GM19351 (cell line): ENCODE results near the gene SLC43A3.

Source experiments
- ATAC-seq: cut with Tn5 transposase; IDR thresholded peaks from one replicate; pipeline ENCODE4 v1.9.1; 2021; ENCODE audit warnings: mild to moderate bottlenecking, moderate library complexity; ENCODE audit not compliant: unreplicated experiment

SLC43A3 gene

DNA sequence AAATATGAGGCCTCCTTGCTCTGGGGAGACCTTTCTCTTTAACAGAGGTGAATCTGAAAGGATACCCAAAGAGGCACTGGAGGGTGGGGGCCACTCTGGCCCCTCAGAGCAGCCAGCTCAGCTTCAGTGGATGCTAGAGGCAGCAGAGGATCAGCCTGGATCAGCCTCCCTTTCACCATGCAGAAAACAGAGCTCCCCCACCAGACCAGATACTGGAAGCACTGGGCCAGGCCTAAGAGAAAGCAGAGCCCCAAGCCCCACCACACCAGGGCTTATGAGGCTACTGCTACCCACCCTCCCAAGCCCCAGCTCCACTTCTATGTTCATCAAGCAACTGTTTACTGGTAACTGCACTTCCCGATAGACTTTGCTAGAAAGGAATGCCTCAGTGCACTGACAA lies 4.0 kb upstream of the SLC43A3 start:
- no peak for ATAC-seq

DNA sequence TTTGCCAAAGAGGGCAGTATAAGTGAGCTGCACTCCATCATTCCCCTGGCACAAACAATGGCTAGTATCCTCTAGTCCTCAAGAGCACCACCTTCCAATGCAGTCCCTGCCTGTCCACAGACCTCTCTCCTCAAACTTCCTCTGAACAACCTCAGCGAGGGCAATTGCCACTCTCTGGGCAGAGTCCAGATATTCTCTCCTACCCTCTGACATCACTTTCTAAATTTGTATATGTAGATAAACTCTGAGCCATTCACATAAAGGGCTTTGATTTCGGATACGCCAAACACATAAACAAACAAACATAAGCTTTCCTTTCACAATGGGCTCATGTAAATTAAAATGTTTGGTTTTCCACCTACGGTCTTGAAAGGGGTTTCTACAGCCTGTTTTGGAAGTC lies 3.0 kb upstream of the SLC43A3 start:
- ATAC-seq, result no peak

DNA sequence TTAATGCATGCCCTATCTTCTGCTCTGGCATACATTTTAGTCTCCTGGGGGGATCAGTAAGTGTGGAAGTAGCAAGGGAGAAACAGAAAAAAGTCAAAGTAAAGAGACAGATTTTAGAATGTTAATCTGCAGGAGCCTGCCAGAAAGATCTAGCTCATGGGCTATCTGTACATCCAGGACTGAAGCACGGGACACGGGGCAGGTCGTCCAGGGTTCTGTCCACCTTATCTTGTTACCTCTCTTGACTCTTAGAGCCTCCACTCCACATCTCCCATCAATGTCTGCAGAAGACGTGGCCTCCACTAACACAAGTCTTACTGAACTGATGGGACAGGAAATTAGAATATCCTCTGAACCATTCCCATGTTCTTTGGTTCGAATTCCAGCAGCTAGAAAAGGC lies 1.7 kb upstream of the SLC43A3 start:
- no peak for ATAC-seq

DNA sequence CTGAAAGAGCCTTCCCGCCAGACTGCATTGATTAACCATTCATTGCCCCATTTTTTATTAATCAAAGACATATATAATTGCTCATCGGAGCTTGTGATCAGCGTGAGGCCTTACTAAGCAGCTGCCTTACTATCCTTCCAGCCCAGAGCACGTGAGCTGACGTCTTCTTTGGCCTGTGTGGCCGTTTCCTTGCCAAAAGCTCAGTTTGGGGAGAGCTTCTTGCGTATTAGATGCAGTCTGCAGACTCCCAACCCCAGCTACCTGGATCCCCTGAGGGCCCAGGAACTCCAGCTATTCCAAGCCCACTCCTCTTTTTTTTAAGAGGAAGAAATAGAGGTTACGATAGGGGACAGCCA lies 784 bp upstream of the SLC43A3 start:
- ATAC-seq, result no peak

DNA sequence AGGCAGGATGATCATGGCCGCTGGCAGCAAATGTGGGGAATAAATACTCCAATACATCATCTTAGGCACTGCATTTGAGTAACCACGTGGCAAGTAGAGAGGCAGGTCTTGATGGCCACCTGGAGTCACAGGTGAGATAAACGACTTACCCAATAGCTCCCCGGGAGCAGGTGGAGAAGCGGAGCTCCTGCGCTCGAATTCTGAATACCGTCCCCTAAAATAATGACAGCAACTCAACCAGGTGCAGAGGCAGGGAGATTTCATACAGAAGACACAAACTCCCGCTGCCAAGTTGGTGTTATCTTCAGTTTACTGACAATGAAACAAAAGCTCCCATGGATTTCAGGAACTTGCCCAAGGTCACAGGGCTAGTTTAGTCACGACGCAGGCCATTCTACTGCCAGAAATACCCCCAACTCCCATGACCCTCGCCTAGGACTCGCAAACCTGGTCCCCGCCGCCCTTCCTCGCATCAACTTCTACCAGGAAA lies 437 bp downstream of the SLC43A3 start:
- ATAC-seq, result no peak

DNA sequence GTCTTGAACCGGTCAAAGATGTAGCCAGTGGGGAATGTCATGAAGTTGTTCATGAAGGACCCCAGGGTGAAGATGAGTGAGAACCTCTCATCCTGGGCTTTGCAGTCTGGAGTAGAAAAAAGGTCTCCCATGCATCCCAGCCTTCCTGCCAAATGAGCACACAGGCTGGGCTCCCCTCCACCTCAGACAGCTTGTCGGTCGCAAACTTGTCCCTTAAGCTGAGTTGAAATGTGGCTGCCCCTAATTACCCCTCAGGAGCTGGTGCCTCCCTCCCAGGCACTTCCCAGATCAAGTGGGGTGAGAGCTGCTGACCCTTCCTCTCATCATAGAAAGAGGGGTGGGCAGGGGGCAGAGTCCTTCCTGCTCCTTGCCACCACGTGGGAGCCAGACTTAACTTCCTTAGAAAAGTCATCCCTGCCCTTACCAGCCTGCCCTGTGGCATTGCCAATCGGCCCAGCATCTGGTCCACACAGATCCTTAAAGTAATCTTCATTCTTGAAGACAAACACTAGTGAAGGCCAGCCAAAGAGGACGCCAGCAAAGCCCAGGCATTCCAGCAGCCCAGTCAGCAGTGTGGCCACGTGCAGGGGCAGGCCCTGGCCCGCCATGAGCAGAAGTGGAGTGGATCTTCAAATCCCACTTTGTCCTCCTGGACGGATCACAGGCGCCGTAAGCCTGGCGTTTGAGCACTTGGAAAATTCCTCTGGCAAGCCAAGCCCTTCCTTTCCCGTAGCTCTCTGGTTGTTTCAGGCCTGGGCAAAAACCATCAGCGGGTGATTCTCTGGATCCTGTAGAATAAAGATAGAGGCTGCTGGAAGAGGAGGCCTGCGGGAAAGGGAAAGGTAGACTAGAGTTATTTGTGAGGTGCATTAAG lies 1.1 kb downstream of the SLC43A3 start:
- no peak for ATAC-seq

DNA sequence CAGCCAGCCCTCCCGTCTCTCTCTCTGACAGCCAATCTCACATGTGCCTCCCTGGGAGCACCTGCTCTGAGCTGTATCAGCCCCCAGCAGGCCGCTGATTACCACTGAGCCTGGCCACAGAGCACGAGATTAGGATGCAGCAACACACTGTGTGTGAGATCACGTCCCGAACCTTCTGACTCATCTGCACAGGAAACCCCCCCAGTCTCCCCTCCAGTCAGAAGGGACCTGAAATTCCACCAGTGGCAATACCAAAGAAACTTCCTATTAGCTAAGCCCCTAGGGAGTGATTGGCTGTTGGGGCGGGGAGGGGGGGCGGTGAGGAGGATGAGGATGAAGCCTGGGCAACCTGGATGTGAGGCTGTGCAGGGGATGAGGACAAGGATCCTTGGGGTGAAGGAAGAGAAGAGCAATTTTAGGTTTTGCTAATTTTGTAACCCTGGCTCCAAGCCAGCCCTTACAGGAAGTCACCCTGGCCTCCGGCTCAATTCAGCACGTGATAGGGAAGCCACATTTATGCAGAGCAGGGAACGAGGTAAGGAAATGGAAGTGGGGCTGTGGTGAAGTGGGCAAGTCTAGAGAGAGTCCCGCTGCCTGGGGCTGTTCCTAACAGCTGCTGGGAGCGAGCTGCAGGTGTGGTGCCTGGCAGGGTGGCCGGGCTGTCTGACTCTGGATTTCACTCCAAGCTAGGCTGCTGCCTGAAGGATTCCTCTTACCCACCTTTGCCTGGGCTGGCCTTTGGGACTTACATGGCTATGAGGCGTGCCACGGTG lies 1.9 kb downstream of the SLC43A3 start:
- ATAC-seq, result peak; percentile 87

DNA sequence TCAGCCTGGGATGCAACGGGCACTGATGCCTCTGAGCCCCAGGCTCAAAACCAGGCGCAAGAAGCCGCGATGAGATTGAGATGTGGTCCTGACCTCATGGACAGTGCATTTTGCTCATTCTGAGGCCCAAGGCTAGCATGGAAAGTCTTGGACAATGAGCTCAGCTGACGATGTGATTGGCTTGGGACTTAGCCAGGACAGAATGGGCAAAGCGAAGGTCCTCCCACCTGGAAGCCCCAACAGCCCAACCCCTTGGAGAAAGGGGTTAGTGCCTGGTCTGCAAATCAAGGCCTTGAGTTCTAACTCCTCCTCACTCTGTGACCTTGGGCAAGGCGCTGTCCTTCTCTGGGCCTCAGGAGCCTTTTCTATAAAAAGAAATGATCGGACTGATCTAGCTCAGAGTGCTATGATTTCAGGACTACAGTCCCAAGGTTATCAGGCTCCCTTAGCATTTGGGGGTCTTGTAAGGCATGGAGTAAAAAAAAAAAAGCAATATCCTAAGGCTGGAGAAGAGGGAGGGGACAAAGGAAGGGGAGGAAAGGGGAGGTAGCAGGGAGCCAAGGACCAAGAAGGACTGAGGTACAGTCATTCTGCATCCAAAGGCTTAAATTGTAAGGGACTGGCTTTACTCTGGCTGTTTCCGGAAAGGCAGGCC lies 2.7 kb downstream of the SLC43A3 start:
- ATAC-seq, result no peak

DNA sequence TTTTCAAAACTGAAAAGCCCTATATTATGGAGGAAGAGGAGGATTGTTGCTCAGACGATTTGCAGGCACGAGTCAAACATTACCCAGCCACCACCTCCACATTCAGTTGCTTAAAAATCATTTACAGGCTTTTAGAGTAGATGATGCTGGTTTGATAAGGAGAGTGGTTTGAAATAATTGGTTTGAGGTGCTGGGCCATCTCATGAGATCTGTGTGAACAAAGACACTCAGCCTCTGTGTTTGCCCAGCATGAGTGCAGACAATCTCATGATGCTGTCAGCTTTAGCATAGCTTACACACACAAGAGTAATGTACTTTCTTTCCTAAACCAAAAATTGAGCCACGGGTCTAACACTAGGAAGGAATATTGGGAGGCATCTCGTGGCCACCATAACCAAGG lies 4.3 kb downstream of the SLC43A3 start:
- no peak for ATAC-seq

DNA sequence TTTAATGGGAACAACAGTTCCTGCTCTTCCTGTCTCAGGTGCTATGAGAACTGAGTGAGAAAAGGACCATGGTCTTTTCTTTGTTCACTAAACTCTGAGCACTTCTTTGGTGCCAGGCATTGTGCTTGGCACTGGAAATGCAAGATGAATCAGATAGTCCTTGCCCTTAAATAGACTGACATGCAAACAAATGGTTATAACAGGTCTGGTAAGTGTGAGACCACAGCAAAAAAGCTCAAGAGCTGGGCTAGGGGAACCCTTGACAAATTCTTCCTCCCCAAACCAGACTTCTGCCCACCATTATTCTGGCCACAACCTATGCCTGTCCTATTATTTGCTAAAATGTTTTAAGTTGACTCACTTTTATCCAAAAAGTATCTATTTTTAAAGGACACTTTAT lies 5.1 kb downstream of the SLC43A3 start:
- ATAC-seq, result no peak

DNA sequence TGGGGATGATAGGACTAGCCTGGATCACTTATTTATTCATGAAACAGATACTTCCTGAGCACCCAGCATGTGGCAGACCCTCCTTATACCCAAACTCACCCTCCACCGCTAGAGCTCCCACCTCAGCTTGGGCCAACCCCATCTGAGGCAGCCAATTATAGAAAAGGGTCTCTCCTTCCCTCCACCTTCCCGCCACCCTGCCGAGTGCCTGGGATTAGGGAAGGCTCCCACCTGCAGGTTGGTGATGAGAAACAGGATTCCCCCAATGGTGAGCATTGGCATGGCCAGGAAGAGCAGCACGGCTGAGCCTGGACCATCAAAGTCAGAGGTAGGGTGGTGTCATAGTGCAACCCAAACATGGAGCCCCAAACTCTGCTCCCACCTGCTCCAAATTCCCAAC lies 5.9 kb downstream of the SLC43A3 start:
- ATAC-seq, result no peak

DNA sequence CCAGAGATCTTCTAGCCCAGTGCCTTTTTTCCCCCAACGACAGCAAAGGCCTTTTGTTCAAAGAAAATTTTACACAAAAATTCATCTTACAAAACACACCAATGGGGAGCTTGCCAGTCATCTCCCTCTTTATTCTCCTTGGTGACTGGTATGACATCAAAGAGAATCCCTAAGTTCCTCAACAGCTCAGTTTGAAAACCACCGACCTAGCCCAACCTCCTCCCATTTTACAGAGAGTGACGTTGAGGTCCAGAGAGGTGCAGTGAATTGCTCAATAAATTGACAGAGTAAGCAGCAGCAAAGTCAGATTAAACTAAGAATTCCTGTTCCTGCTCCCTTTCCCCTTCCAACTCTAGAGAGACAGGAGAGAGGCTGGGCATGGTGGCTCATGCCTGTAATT lies 7.8 kb downstream of the SLC43A3 start:
- ATAC-seq, result no peak

DNA sequence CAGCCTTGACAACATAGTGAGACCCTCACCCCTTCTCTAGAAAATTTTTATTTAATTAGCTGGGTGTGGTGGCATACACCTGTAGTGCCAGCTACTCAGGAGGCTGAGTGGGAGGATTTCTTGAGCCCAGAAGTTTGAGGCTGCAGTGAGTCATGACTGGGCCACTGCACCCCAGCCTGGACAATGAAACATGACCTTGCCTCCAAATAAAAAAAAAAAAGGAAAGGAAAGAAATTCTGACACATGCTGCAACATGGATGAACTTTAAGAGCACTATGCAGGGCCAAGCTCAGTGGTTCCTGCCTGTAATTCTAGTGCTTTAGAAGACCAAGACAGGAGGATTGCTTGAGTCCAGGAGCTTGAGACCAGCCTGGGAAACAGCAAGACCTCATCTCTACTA lies 8.8 kb downstream of the SLC43A3 start:
- no peak for ATAC-seq

DNA sequence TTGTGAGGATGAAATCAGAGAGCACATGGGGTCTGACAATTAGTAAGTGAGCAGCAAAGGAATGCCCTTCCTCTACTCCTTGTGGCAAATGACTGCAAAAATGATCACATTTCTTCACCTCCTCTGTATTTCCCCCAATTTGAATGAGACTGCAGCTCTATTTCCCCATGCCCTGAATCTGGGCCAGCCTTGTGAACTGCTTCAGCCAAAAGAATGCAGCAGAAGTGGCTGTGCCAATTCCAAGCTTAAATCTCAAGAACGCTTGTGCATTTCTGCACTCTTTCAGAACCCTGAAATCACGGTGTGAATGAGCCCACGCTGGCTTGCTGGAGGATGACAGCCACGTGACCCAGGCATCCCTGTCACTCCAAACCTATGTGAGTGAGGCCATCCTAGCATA lies 9.9 kb downstream of the SLC43A3 start:
- ATAC-seq, result no peak

DNA sequence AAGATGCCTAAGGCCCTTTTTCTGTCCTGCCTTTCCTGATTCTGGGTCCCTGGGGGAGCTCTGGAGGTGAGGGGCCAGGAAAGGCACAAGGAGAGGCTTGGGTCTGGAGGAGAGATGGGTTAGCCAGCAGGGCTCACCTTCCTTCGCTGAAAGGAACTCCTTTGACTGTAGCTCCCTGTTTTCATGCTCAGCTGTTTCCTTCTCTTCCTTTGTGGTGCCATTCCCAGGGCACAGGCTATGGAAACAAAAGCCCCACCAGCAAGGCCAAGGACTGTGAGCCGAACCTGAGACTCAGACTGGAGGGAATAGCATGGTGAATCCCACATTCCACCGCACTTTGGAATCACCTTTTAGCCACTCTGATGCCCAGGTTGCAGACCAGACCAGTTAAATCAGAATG lies 10.5 kb downstream of the SLC43A3 start:
- no peak for ATAC-seq

DNA sequence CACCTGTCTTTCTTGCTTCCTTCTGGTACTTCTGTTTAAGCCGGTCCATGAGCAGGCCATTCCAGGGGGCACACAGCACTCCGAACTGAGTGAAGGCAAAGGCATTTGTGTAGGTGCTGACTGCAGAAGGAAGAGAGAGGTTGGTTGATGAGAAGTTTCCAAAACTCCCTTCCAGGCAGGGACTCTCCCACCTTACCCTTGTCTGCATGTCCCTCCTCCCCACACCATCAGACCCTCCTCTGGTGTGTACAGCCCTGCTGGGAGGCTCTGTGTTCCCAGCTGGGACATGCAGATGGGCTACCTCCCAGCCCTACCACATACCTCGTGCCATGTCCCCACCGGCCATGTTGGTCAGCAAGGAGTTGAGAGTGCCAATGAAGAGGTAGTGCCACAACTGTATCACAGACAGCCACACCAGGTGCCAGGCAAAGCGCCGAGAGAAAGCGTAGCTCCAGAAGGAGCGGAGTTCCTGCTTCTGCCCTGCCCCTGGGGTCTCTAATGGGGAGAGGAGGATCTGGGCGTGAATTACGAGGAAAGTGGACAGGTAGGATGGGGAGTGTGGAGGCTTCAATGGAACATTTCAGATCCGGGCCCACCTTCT lies 12.2 kb downstream of the SLC43A3 start:
- no peak for ATAC-seq

DNA sequence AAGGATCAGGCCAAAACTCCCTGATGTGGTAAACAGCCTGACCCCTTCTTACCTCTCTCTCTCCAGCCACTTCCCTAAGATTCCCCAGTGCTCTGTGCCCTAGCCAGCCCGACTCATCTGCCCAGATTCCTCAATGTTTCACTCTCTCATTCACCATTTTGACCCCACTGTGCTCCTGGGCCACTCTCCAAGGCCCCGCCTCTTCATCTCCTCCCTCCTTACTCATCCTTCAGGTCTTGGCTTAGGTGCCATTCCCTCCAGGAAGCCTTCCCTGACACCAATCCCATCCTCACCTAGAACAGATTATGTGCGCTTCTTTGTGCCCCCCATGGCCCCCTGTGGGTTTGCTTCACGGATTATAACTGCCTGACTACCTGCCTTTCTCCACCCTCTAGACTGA lies 13.2 kb downstream of the SLC43A3 start:
- no peak for ATAC-seq

DNA sequence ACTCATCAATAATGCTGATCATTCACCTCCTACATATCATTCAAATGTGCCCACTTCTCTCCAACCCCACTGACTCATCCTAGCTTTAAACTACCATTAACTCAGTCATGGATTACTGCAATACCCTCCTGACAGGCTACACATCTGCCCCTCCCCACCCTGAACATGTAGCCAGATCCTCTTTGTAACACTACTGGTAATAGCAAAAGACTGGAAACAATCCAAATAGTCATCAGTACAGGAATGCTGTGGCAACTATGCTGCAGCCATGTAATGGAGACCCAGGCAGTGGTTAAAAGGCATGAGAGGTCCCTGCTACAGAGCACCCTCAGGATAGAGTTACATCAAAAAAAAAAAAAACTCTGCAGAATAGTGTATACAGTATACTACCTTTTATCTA lies 16.6 kb downstream of the SLC43A3 start:
- no peak for ATAC-seq

DNA sequence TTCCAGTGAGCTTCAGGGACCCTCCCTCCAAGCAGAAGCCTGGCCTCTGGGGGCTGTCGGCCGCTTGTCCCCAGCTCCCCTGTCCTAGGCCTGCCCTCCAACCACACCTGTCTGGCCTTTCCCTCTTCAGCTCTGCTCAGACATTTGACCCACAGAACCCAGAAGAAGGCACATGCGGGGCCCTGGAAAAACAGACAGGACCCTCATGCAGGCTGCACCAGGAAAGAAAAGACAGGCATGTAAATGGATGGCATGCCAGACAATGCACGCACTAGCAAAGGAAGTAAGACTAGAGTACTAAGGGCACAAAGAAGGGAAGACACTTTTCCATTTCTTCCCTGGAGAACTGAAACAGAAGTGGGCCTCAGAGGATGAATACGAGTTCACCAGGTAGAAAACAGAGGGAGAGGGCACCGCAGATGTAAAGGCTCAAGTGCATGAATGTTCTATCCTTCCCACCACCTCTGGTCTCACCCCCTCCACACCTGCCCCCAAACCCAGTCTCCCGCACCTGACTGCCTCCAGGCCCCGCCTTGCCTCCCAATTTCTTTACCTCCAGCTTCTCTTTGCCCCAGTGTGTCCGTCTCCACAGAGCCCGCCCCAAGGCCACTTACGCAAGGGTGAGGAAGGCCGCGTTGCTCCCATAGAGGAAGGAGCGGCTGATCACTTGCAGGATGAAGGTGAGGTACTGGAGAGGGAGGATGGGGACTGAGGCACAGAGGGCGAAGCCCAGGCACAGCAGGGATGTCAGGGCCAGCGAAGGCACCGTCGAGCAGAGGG lies 17.4 kb downstream of the SLC43A3 start:
- ATAC-seq, result no peak

DNA sequence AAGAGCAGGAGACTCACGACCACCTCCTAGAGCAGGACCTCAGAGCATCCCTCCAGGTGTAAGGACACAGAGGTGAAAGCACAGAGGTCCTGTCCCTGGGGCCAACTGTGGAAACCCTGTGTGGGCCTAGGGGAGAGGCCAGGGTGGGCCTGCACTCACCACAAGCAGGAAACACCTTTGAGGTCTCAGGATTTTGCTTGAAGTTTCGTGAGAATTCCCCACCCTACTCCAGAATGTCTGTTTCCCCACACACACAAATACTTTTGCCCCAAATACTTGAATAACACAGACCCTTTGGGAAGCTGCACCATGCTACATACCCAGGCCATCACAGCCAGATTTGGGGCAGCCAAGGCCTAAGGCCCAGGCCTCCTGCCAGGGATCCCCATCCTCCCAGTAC lies 18.1 kb downstream of the SLC43A3 start:
- ATAC-seq, result no peak
